ENCODE results near the gene NOC2L.

- TF ChIP-seq CTCF (IDR thresholded peaks at IDR 0.05) (no peak), POLR2A (IDR thresholded peaks at IDR 0.05) (no peak), EP300 (IDR thresholded peaks at IDR 0.05) (no peak)
Observed at GRCh38 chr1:934991-935750, 23.9 kb downstream of the NOC2L start.
